Caco-2 (cell line): ENCODE results near the gene MSANTD7. TPM values are rescaled to one million over a fixed set of nuclear protein-coding genes. Genes with fewer than 3 reads are reported as not detected.

Source experiments
- BruUV-seq: library from RNA; stranded (reverse); fragments of 400-500 nt; replicated peaks from 2 replicates; lab custom pipeline; 2021; lab: Mats Ljungman, UMichigan
- CTCF ChIA-PET: fragments of 300-600 bp; sonication (Branson Sonifier 250); formaldehyde crosslinking; loops from one replicate; lab custom pipeline; 2022; ENCODE audit warnings: antibody characterized with exemption; lab: Charles Lee
- POLR2A ChIA-PET: fragments of 300-600 bp; sonication (Branson Sonifier 250); formaldehyde crosslinking; loops from one replicate; lab custom pipeline; 2022; ENCODE audit warnings: antibody characterized with exemption; lab: Charles Lee
- DNase-seq, 2 experiments: peaks; one replicate each; pipeline versions ENCODE4 v3.0.0 to v3.0.0-alpha.2; 2020 to 2022
- H3K27me3 ChIP-seq: replicated peaks from 2 replicates; pipeline ENCODE4 v1.6.0; 2011; ENCODE audit warnings: low read length; ENCODE audit not compliant: control insufficient read depth, insufficient read depth
- H3K36me3 ChIP-seq: 2 replicates; pipeline ENCODE4 v1.5.1; 2011; ENCODE audit warnings: low read length; ENCODE audit not compliant: control insufficient read depth, insufficient read depth
- H3K4me1 ChIP-seq: fragments of 250-450 bp; sonication (Bioruptor Pico); 2 replicates; pipeline ENCODE4 v1.5.1; 2020; ENCODE audit warnings: mild to moderate bottlenecking
- H3K4me3 ChIP-seq: 2 replicates; pipeline ENCODE4 v1.5.1; 2011; ENCODE audit warnings: low read depth, mild to moderate bottlenecking, control low read depth, low read length
- H3K9me3 ChIP-seq: fragments of 250-450 bp; sonication (Bioruptor Pico); 2 replicates; pipeline ENCODE4 v1.5.1; 2020; ENCODE audit warnings: mild to moderate bottlenecking, moderate library complexity
- H3K27ac Mint-ChIP-seq: one replicate; pipeline ENCODE4 v1.8.0; 2022; ENCODE audit warnings: mixed read lengths; ENCODE audit not compliant: unreplicated experiment
- H3K27me3 Mint-ChIP-seq: one replicate; pipeline ENCODE4 v1.8.0; 2022; ENCODE audit warnings: mixed read lengths; ENCODE audit not compliant: insufficient read depth, unreplicated experiment
- H3K36me3 Mint-ChIP-seq: one replicate; pipeline ENCODE4 v1.8.0; 2022; ENCODE audit warnings: mild to moderate bottlenecking, mixed read lengths; ENCODE audit not compliant: insufficient read depth, unreplicated experiment
- H3K4me1 Mint-ChIP-seq: one replicate; pipeline ENCODE4 v1.8.0; 2022; ENCODE audit warnings: low read depth, mixed read lengths; ENCODE audit not compliant: unreplicated experiment
- H3K4me3 Mint-ChIP-seq: one replicate; pipeline ENCODE4 v1.8.0; 2022; ENCODE audit warnings: mild to moderate bottlenecking, moderate library complexity, mixed read lengths; ENCODE audit not compliant: unreplicated experiment
- H3K9me3 Mint-ChIP-seq: one replicate; pipeline ENCODE4 v1.8.0; 2022; ENCODE audit warnings: mixed read lengths; ENCODE audit not compliant: unreplicated experiment
- CTCF ChIP-seq, 2 experiments: fragments of 200-600 bp in 1 of 2; IDR thresholded peaks; 1 replicate in 1 of 2; 2 replicates in 1 of 2; pipeline versions ENCODE4 v1.5.1 to v1.8.0; 2011 to 2022; ENCODE audit warnings: antibody characterized with exemption in 1 of 2, control low read depth in 1 of 2, inconsistent platforms in 1 of 2, low read depth in 1 of 2, low read length in 1 of 2, mild to moderate bottlenecking in 1 of 2, moderate library complexity in 1 of 2; ENCODE audit not compliant: insufficient read depth in 1 of 2, severe bottlenecking in 1 of 2, unreplicated experiment in 1 of 2
- intact Hi-C: fragments of 100-400 bp; cut with micrococcal nuclease; formaldehyde crosslinking; loops from one replicate; pipeline ENCODE4 v1.10.0; 2022; ENCODE audit not compliant: unreplicated experiment
- total RNA-seq: library from RNA; stranded (reverse); gene quantifications from 2 replicates; pipeline ENCODE4 v1.2.3, GENCODE V29; 2022

Gene MSANTD7
- total RNA-seq, 1 experiment from 2014 or later = 30.0 TPM

GRCh38 chr10:14878266-14879123 is 40.4 kb downstream of the MSANTD7 start, which contains the start of gene SUV39H2:
Gene SUV39H2, plus strand, starts transcription at chr10:14878866. Its CDS starts 23 bp downstream, at chr10:14878889.
- H3K4me3 Mint-ChIP-seq = peak within 1 kb of the TSS; percentile 99
- peak within 1 kb of the TSS; percentile 99 for H3K27ac Mint-ChIP-seq
- Histone ChIP-seq H3K4me1 (peaks cover 9% of the 10 kb centered on the region; the same call in 1 of the 2 replicates), H3K4me3 (peak within 1 kb of the TSS; percentile 93), H3K9me3 (no peaks in the 10 kb centered on the region), H3K27me3 (no peaks in the 10 kb centered on the region), H3K36me3 (no peaks in the 10 kb centered on the region)
- H3K4me1 Mint-ChIP-seq = peaks cover 14% of the 10 kb centered on the region
- POLR2A ChIA-PET = interaction anchor here (0.5 to 4.1 kb wide), 22 partner anchors 8 to 693 kb away, joined by 3 to 64 read pairs (median 5); partner anchors contain the start of genes CDNF, DCLRE1C, HSPA14 and MEIG1
- intact Hi-C loops = loop anchor here (1.0 to 5.0 kb wide), 7 partner anchors 18 to 381 kb away; partner anchors contain the start of genes CDNF, DCLRE1C, HSPA14 and MEIG1
- BruUV-seq = no TSS peak
- DNase-seq = peak; percentile 96 to 99
- TF ChIP-seq CTCF (IDR thresholded peaks at IDR 0.05; ENCODE audit: insufficient read depth in 1 of 2, low read depth in 1 of 2, low read length in 1 of 2, severe bottlenecking in 1 of 2, unreplicated experiment in 1 of 2) = peak in 1 of 2 experiments; percentile 6
- no peaks in the 10 kb centered on the region for H3K27me3 Mint-ChIP-seq
- no peaks in the 10 kb centered on the region for H3K9me3 Mint-ChIP-seq
- peaks cover 51% of the 10 kb centered on the region for H3K36me3 Mint-ChIP-seq
- CTCF ChIA-PET = interaction anchor here (0.5 to 2.5 kb wide), 9 partner anchors 11 to 1152 kb away, joined by 3 to 13 read pairs (median 3); partner anchors contain the start of genes CDNF, HSPA14, MEIG1 and MSANTD7

- H3K27ac Mint-ChIP-seq = peak overlapping the region; percentile 99
- no peaks in the 10 kb centered on the region for H3K9me3 Mint-ChIP-seq
- H3K4me3 Mint-ChIP-seq = peak overlapping the region; percentile 99
- H3K4me1 Mint-ChIP-seq = peaks cover 14% of the 10 kb centered on the region
- POLR2A ChIA-PET = interaction anchor here (0.6 to 4.1 kb wide), 15 partner anchors 9 to 694 kb away, joined by 3 to 64 read pairs (median 5); partner anchors contain the start of genes CDNF, DCLRE1C, HSPA14 and MSANTD7
- no TSS peak for BruUV-seq
- peaks cover 55% of the 10 kb centered on the region for H3K36me3 Mint-ChIP-seq
- intact Hi-C loops = loop anchor here (2.0 to 5.0 kb wide), 4 partner anchors 17 to 382 kb away; partner anchors contain the start of gene RPP38
- no peaks in the 10 kb centered on the region for H3K27me3 ChIP-seq
- H3K4me1 ChIP-seq = peaks cover 9% of the 10 kb centered on the region; the same call in 1 of the 2 replicates
- no peaks in the 10 kb centered on the region for H3K27me3 Mint-ChIP-seq
- CTCF ChIA-PET = interaction anchor here (0.6 to 2.5 kb wide), 3 partner anchors 10 to 203 kb away, joined by 3 to 13 read pairs (median 9); partner anchors contain the start of genes CDNF, HSPA14 and MSANTD7
- no peak for TF ChIP-seq CTCF (IDR thresholded peaks at IDR 0.05; ENCODE audit: insufficient read depth in 1 of 2, low read depth in 1 of 2, low read length in 1 of 2, severe bottlenecking in 1 of 2, unreplicated experiment in 1 of 2)
- no peak for DNase-seq
- no peaks in the 10 kb centered on the region for H3K9me3 ChIP-seq
- no peaks in the 10 kb centered on the region for H3K36me3 ChIP-seq
- peak overlapping the region; percentile 93 for H3K4me3 ChIP-seq
Measured at GRCh38 chr10:14879124-14879927, 41.2 kb downstream of the MSANTD7 start.
